GM23338 (cell line): ENCODE measurements around the gene INTS13. TPM values are rescaled to one million over a fixed set of nuclear protein-coding genes. Genes with fewer than 3 reads are reported as not detected.

Source experiments
- ATAC-seq: fragments of 200-7000 bp; cut with Tn5 transposase; 3 replicates; pipeline ENCODE4 v1.9.1; 2020
- DNase-seq: peaks from one replicate; pipeline ENCODE4 v3.0.0-alpha.2; 2015; ENCODE audit warnings: low spot score
- H2AFZ ChIP-seq: fragments of 200-600 bp; sonication (generic); 2 replicates; pipeline ENCODE4 v1.8.0; 2016; ENCODE audit warnings: antibody characterized with exemption, mild to moderate bottlenecking, moderate library complexity
- H3F3A ChIP-seq: fragments of 200-600 bp; sonication (generic); replicated peaks from 2 replicates; pipeline ENCODE4 v1.8.0; 2017; ENCODE audit warnings: antibody characterized with exemption, mixed run types, low read depth
- H3K27ac ChIP-seq: fragments of 200-600 bp; sonication (generic); 2 replicates; pipeline ENCODE4 v1.6.1; 2016; ENCODE audit warnings: low read depth
- H3K27me3 ChIP-seq: fragments of 200-600 bp; sonication (generic); 2 replicates; pipeline ENCODE4 v1.8.0; 2016; ENCODE audit warnings: mild to moderate bottlenecking, mixed run types, moderate library complexity; ENCODE audit not compliant: insufficient read depth
- H3K36me3 ChIP-seq: fragments of 200-600 bp; sonication (generic); 2 replicates; pipeline ENCODE4 v1.8.0; 2016; ENCODE audit warnings: mild to moderate bottlenecking; ENCODE audit not compliant: insufficient read depth
- H3K4me1 ChIP-seq: fragments of 200-600 bp; sonication (generic); 2 replicates; pipeline ENCODE4 v1.8.0; 2016; ENCODE audit warnings: mild to moderate bottlenecking, moderate library complexity; ENCODE audit not compliant: insufficient read depth
- H3K4me2 ChIP-seq: fragments of 200-600 bp; sonication (generic); 2 replicates; pipeline ENCODE4 v1.7.1; 2017; ENCODE audit warnings: mixed run types
- H3K4me3 ChIP-seq: fragments of 200-600 bp; sonication (generic); 2 replicates; pipeline ENCODE4 v1.6.1; 2016; ENCODE audit warnings: mixed run types
- H3K79me2 ChIP-seq: fragments of 200-600 bp; sonication (generic); replicated peaks from 2 replicates; pipeline ENCODE4 v1.8.0; 2017; ENCODE audit warnings: mild to moderate bottlenecking; ENCODE audit not compliant: insufficient read depth
- H3K9me2 ChIP-seq: fragments of 200-600 bp; sonication (generic); 2 replicates; pipeline ENCODE4 v1.8.0; 2017; ENCODE audit not compliant: insufficient read depth
- H4K20me1 ChIP-seq: fragments of 200-600 bp; sonication (generic); replicated peaks from 2 replicates; pipeline ENCODE4 v1.8.0; 2017; ENCODE audit warnings: mild to moderate bottlenecking; ENCODE audit not compliant: insufficient read depth
- H3K27ac Mint-ChIP-seq: 2 replicates; pipeline ENCODE4 v1.8.0; 2020; ENCODE audit warnings: inconsistent platforms, mild to moderate bottlenecking, moderate library complexity, mixed read lengths
- H3K27me3 Mint-ChIP-seq: 3 replicates; pipeline ENCODE4 v1.8.0; 2022; ENCODE audit warnings: low read depth, mild to moderate bottlenecking, moderate library complexity, mixed read lengths, inconsistent platforms; ENCODE audit not compliant: insufficient read depth, poor library complexity
- H3K36me3 Mint-ChIP-seq: 3 replicates; pipeline ENCODE4 v1.8.0; 2021; ENCODE audit warnings: low read depth, mild to moderate bottlenecking, inconsistent platforms, moderate library complexity, mixed read lengths
- H3K4me1 Mint-ChIP-seq: 3 replicates; pipeline ENCODE4 v1.8.0; 2020; ENCODE audit warnings: mild to moderate bottlenecking, inconsistent platforms, mixed read lengths
- H3K4me3 Mint-ChIP-seq: 3 replicates; pipeline ENCODE4 v1.8.0; 2021; ENCODE audit warnings: moderate library complexity, mild to moderate bottlenecking, inconsistent platforms, mixed read lengths
- H3K9me3 Mint-ChIP-seq: 3 replicates; pipeline ENCODE4 v1.8.0; 2020; ENCODE audit warnings: moderate library complexity, mild to moderate bottlenecking, inconsistent platforms, mixed read lengths
- CREB1 ChIP-seq: fragments of 250-450 bp; sonication (Bioruptor Pico); IDR thresholded peaks from 2 replicates; pipeline ENCODE4 v1.5.0; 2020; ENCODE audit warnings: low read depth, mild to moderate bottlenecking, moderate library complexity
- POLR2AphosphoS5 ChIP-seq: IDR thresholded peaks from 2 replicates; pipeline ENCODE4 v1.6.1; 2016; ENCODE audit warnings: antibody characterized with exemption, low read depth
- ZNF331 ChIP-seq: fragments of 250-450 bp; sonication (Bioruptor Pico); IDR thresholded peaks from 2 replicates; pipeline ENCODE4 v1.5.0; 2020; ENCODE audit warnings: low read depth, mild to moderate bottlenecking, moderate library complexity
- polyA plus RNA-seq: library from polyadenylated mRNA; unstranded; fragments of >200 nt; fragmentation: Nextera tagmentation; extraction: Ambion mirVana; gene quantifications from 2 replicates; pipeline ENCODE4 v1.2.1, GENCODE V29; 2016
- total RNA-seq: library from RNA; depleted of rRNA; stranded (reverse); fragments of >200 nt; shearing (Covaris generic); gene quantifications from 2 replicates; pipeline ENCODE4 v1.2.3, GENCODE V29; 2014
- TF ChIP-seq, protein P1 (sequence below): IDR thresholded peaks from one replicate; pipeline ENCODE4 v1.6.1; 2018; ENCODE audit warnings: antibody characterized with exemption; ENCODE audit not compliant: unreplicated experiment
- TF ChIP-seq, protein P2 (sequence below), 2 experiments: fragments of 200-600 bp in 1 of 2; sonication (generic) in 1 of 2; conservative IDR thresholded peaks; 2 replicates each; pipeline versions ENCODE4 v1.5.1 to v1.6.1; 2016 to 2017; ENCODE audit warnings: antibody characterized with exemption in 2 of 2, low read depth in 2 of 2, mild to moderate bottlenecking in 2 of 2, moderate library complexity in 1 of 2
- TF ChIP-seq, protein P3 (sequence below): fragments of 250-450 bp; sonication (Bioruptor Pico); IDR thresholded peaks from 2 replicates; pipeline ENCODE4 v1.5.0; 2020; ENCODE audit warnings: mild to moderate bottlenecking, moderate library complexity
- TF ChIP-seq, protein P4 (sequence below): IDR thresholded peaks from 2 replicates; pipeline ENCODE4 v1.6.1; 2016; ENCODE audit warnings: antibody characterized with exemption

INTS13 gene
- total and polyA plus RNA-seq, 2 experiments from 2014 or later, result 91.3 to 94.1 TPM

DNA sequence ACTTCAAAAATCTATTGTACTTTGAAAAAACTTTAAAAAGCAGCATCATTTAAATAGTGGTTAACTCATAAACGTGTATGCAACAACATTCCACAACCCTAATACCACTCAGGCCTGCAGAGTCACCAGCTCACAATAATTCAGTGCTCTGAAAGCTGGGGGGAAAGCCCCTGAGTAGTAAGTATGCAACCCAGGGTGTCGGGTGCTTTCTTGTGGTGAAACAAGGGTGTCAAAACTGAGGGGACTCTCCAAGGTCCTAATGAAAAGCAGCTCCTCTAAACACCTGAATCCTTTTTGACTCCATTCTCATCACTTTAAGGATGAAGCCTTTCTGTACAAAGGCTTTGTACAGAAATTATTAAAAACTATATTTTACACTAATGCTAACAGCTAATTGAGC lies 34.2 kb upstream of the INTS13 start:
- H2AFZ ChIP-seq, result no peak overlapping the region
- H3K9me2 ChIP-seq, result no peaks in the 10 kb centered on the region
- H3K27me3 ChIP-seq, result no peaks in the 10 kb centered on the region
- no peak for DNase-seq
- H3F3A ChIP-seq, result no peaks in the 10 kb centered on the region
- H3K79me2 ChIP-seq, result no peaks in the 10 kb centered on the region
- H3K27ac ChIP-seq, result 0 out of 2 replicates have a peak overlapping the region, but pooled peaks have one; percentile 51
- TF ChIP-seq POLR2AphosphoS5 (no peak), ZNF331 (no peak), CREB1 (CRISPR knock-in tag) (no peak)
- TF ChIP-seq, protein P1, sequence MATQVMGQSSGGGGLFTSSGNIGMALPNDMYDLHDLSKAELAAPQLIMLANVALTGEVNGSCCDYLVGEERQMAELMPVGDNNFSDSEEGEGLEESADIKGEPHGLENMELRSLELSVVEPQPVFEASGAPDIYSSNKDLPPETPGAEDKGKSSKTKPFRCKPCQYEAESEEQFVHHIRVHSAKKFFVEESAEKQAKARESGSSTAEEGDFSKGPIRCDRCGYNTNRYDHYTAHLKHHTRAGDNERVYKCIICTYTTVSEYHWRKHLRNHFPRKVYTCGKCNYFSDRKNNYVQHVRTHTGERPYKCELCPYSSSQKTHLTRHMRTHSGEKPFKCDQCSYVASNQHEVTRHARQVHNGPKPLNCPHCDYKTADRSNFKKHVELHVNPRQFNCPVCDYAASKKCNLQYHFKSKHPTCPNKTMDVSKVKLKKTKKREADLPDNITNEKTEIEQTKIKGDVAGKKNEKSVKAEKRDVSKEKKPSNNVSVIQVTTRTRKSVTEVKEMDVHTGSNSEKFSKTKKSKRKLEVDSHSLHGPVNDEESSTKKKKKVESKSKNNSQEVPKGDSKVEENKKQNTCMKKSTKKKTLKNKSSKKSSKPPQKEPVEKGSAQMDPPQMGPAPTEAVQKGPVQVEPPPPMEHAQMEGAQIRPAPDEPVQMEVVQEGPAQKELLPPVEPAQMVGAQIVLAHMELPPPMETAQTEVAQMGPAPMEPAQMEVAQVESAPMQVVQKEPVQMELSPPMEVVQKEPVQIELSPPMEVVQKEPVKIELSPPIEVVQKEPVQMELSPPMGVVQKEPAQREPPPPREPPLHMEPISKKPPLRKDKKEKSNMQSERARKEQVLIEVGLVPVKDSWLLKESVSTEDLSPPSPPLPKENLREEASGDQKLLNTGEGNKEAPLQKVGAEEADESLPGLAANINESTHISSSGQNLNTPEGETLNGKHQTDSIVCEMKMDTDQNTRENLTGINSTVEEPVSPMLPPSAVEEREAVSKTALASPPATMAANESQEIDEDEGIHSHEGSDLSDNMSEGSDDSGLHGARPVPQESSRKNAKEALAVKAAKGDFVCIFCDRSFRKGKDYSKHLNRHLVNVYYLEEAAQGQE, result peak; percentile 14
- TF ChIP-seq, protein P2, sequence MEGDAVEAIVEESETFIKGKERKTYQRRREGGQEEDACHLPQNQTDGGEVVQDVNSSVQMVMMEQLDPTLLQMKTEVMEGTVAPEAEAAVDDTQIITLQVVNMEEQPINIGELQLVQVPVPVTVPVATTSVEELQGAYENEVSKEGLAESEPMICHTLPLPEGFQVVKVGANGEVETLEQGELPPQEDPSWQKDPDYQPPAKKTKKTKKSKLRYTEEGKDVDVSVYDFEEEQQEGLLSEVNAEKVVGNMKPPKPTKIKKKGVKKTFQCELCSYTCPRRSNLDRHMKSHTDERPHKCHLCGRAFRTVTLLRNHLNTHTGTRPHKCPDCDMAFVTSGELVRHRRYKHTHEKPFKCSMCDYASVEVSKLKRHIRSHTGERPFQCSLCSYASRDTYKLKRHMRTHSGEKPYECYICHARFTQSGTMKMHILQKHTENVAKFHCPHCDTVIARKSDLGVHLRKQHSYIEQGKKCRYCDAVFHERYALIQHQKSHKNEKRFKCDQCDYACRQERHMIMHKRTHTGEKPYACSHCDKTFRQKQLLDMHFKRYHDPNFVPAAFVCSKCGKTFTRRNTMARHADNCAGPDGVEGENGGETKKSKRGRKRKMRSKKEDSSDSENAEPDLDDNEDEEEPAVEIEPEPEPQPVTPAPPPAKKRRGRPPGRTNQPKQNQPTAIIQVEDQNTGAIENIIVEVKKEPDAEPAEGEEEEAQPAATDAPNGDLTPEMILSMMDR (conservative IDR thresholded peaks at IDR 0.05; ENCODE audit: low read depth in 2 of 2), result no peak
- TF ChIP-seq, protein P3, sequence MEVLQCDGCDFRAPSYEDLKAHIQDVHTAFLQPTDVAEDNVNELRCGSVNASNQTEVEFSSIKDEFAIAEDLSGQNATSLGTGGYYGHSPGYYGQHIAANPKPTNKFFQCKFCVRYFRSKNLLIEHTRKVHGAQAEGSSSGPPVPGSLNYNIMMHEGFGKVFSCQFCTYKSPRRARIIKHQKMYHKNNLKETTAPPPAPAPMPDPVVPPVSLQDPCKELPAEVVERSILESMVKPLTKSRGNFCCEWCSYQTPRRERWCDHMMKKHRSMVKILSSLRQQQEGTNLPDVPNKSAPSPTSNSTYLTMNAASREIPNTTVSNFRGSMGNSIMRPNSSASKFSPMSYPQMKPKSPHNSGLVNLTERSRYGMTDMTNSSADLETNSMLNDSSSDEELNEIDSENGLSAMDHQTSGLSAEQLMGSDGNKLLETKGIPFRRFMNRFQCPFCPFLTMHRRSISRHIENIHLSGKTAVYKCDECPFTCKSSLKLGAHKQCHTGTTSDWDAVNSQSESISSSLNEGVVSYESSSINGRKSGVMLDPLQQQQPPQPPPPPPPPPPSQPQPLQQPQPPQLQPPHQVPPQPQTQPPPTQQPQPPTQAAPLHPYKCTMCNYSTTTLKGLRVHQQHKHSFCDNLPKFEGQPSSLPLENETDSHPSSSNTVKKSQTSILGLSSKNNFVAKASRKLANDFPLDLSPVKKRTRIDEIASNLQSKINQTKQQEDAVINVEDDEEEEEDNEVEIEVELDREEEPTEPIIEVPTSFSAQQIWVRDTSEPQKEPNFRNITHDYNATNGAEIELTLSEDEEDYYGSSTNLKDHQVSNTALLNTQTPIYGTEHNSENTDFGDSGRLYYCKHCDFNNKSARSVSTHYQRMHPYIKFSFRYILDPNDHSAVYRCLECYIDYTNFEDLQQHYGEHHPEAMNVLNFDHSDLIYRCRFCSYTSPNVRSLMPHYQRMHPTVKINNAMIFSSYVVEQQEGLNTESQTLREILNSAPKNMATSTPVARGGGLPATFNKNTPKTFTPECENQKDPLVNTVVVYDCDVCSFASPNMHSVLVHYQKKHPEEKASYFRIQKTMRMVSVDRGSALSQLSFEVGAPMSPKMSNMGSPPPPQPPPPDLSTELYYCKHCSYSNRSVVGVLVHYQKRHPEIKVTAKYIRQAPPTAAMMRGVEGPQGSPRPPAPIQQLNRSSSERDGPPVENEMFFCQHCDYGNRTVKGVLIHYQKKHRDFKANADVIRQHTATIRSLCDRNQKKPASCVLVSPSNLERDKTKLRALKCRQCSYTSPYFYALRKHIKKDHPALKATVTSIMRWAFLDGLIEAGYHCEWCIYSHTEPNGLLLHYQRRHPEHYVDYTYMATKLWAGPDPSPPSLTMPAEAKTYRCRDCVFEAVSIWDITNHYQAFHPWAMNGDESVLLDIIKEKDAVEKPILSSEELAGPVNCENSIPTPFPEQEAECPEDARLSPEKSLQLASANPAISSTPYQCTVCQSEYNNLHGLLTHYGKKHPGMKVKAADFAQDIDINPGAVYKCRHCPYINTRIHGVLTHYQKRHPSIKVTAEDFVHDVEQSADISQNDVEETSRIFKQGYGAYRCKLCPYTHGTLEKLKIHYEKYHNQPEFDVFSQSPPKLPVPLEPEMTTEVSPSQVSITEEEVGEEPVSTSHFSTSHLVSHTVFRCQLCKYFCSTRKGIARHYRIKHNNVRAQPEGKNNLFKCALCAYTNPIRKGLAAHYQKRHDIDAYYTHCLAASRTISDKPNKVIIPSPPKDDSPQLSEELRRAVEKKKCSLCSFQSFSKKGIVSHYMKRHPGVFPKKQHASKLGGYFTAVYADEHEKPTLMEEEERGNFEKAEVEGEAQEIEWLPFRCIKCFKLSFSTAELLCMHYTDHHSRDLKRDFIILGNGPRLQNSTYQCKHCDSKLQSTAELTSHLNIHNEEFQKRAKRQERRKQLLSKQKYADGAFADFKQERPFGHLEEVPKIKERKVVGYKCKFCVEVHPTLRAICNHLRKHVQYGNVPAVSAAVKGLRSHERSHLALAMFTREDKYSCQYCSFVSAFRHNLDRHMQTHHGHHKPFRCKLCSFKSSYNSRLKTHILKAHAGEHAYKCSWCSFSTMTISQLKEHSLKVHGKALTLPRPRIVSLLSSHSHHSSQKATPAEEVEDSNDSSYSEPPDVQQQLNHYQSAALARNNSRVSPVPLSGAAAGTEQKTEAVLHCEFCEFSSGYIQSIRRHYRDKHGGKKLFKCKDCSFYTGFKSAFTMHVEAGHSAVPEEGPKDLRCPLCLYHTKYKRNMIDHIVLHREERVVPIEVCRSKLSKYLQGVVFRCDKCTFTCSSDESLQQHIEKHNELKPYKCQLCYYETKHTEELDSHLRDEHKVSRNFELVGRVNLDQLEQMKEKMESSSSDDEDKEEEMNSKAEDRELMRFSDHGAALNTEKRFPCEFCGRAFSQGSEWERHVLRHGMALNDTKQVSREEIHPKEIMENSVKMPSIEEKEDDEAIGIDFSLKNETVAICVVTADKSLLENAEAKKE (CRISPR knock-in tag), result no peak
- TF ChIP-seq, protein P4, sequence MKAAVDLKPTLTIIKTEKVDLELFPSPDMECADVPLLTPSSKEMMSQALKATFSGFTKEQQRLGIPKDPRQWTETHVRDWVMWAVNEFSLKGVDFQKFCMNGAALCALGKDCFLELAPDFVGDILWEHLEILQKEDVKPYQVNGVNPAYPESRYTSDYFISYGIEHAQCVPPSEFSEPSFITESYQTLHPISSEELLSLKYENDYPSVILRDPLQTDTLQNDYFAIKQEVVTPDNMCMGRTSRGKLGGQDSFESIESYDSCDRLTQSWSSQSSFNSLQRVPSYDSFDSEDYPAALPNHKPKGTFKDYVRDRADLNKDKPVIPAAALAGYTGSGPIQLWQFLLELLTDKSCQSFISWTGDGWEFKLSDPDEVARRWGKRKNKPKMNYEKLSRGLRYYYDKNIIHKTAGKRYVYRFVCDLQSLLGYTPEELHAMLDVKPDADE, result no peak
- no peaks in the 10 kb centered on the region for H3K4me1 ChIP-seq
- no peak overlapping the region for H3K4me2 ChIP-seq
- no peak overlapping the region for H3K4me3 Mint-ChIP-seq
- peaks cover 12% of the 10 kb centered on the region; the same call in 1 of the 2 replicates for H3K36me3 ChIP-seq
- H3K4me1 Mint-ChIP-seq, result no peaks in the 10 kb centered on the region
- H4K20me1 ChIP-seq, result 0 out of 2 replicates have a peak, but pooled peaks cover 2% of the 10 kb centered on the region
- peaks cover 26% of the 10 kb centered on the region; the same call in 2 of the 3 replicates for H3K36me3 Mint-ChIP-seq
- no peak overlapping the region for H3K27ac Mint-ChIP-seq
- H3K27me3 Mint-ChIP-seq, result no peaks in the 10 kb centered on the region
- no peak for ATAC-seq
- H3K9me3 Mint-ChIP-seq, result no peaks in the 10 kb centered on the region
- no peak overlapping the region for H3K4me3 ChIP-seq
